Body of pancreas (tissue), 4 donors: ENCODE results near the gene RAB17. TPM values are rescaled to one million over a fixed set of nuclear protein-coding genes. Genes with fewer than 3 reads are reported as not detected.
A peak's percentile ranks its signal among the peaks of the same experiment; 100 is the strongest.

ENCODE experiments used
- ATAC-seq: fragments of 150-250 bp; one replicate; pipeline ENCODE4 v1.9.1; 2016
- DNase-seq, 4 donors: peaks; one replicate each; pipeline ENCODE4 v3.0.0-alpha.2; 2019
- H3K27ac ChIP-seq, 4 donors: fragments of 200-600 bp; sonication (generic); 1 replicate in 3 of 4; 2 replicates in 1 of 4; pipeline versions ENCODE4 v1.5.1 to v1.6.1; 2016 to 2019; ENCODE audit warnings: mild to moderate bottlenecking in 1 of 4, mixed read lengths in 1 of 4, moderate library complexity in 1 of 4
- H3K27me3 ChIP-seq, 2 donors: fragments of 200-600 bp; sonication (generic); one replicate each; pipeline ENCODE4 v1.6.0; 2016; ENCODE audit warnings: mild to moderate bottlenecking in 1 of 2
- H3K36me3 ChIP-seq, 2 donors: fragments of 200-600 bp; sonication (generic); replicated peaks in 1 of 2; 2 replicates each; pipeline ENCODE4 v1.5.1; 2016; ENCODE audit warnings: low read depth in 2 of 2; ENCODE audit not compliant: insufficient read depth in 1 of 2
- H3K4me1 ChIP-seq: fragments of 200-600 bp; sonication (generic); one replicate; pipeline ENCODE4 v1.6.0; 2016
- H3K4me3 ChIP-seq, 2 donors: fragments of 200-600 bp; sonication (generic); 1 replicate in 1 of 2; 2 replicates in 1 of 2; pipeline ENCODE4 v1.5.1; 2016 to 2019
- H3K9me3 ChIP-seq, 3 donors: fragments of 200-600 bp; sonication (generic); 1 replicate in 2 of 3; 2 replicates in 1 of 3; pipeline ENCODE4 v1.5.1; 2016
- POLR2A ChIP-seq, 3 donors: fragments of 450-650 bp; IDR thresholded peaks; one replicate each; pipeline ENCODE4 v1.6.1; 2016; ENCODE audit warnings: antibody characterized with exemption in 3 of 3, mild to moderate bottlenecking in 2 of 3
- WGBS, 2 donors: methylation state at CpG; one replicate each; pipeline ENCODE4 v1.1.5; 2017; 5-methylcytosine and 5-hydroxymethylcytosine counted together
- intact Hi-C: fragments of 100-400 bp; cut with DNase I; formaldehyde crosslinking; loops from one replicate; pipeline ENCODE4 v1.15.1; 2023
- total RNA-seq, 2 donors: library from RNA; depleted of rRNA; stranded (reverse); fragments of >200 nt; gene quantifications; one replicate each; pipeline ENCODE4 v1.1.0, GENCODE V29; 2016
- TF ChIP-seq, protein P1 (sequence below), 7 experiments: fragments of 450-650 bp in 4 of 7; fragments of 200-600 bp in 3 of 7; sonication (generic) in 3 of 7; IDR thresholded peaks; one replicate each; pipeline ENCODE4 v1.5.1; 2016 to 2019; ENCODE audit warnings: antibody characterized with exemption in 7 of 7

RAB17 gene
- total RNA-seq, 2 donors from 2014 or later = 35.3 to 38.9 TPM

DNA sequence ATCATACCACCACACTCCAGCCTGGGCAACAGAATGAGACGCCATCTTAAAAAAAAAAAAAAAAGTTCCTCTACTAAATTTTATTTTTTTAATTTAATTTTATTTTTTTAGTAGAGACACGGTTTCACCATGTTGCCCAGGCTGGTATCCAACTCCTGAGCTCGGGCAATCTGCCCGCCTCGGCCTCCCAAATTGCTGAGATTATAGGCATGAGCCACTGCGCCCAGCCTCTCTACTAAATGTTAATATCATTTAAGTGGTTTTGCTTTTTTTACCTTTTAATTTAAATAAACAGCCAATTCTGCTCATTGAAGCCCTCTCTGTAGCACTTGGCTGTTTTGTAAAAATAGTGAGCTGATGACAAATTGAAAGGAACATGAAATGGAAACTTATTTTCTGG lies 9.2 kb downstream of the RAB17 start:
- DNase-seq = no peak
- no peaks in the 10 kb centered on the region for H3K36me3 ChIP-seq

GRCh38 chr2:237577956-237578870 lies 12.3 kb downstream of the RAB17 start:
- ATAC-seq = no peak
- no peaks in the 10 kb centered on the region for H3K9me3 ChIP-seq
- peaks cover 18% of the 10 kb centered on the region for H3K4me1 ChIP-seq
- no peaks in the 10 kb centered on the region for H3K36me3 ChIP-seq
- 90 to 93% methylated on average over 26 of the region's 26 CpGs for WGBS, 2 donors
- H3K27me3 ChIP-seq = no peaks in the 10 kb centered on the region
- H3K27ac ChIP-seq = no peak overlapping the region
- no peak for TF ChIP-seq POLR2A (IDR thresholded peaks at IDR 0.05)
- TF ChIP-seq, protein P1, sequence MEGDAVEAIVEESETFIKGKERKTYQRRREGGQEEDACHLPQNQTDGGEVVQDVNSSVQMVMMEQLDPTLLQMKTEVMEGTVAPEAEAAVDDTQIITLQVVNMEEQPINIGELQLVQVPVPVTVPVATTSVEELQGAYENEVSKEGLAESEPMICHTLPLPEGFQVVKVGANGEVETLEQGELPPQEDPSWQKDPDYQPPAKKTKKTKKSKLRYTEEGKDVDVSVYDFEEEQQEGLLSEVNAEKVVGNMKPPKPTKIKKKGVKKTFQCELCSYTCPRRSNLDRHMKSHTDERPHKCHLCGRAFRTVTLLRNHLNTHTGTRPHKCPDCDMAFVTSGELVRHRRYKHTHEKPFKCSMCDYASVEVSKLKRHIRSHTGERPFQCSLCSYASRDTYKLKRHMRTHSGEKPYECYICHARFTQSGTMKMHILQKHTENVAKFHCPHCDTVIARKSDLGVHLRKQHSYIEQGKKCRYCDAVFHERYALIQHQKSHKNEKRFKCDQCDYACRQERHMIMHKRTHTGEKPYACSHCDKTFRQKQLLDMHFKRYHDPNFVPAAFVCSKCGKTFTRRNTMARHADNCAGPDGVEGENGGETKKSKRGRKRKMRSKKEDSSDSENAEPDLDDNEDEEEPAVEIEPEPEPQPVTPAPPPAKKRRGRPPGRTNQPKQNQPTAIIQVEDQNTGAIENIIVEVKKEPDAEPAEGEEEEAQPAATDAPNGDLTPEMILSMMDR (IDR thresholded peaks at IDR 0.05) = no peak
- intact Hi-C loops = no loop called here
- no peak for DNase-seq
- H3K4me3 ChIP-seq = no peak overlapping the region

More for the DNA sequence above, 9.2 kb downstream of the RAB17 start:
- Histone ChIP-seq H3K4me3 (no peak overlapping the region), H3K9me3 (no peaks in the 10 kb centered on the region), H3K27ac (peak overlapping the region; percentile 63 to 80 (median 74)), H3K4me1 (peaks cover 22% of the 10 kb centered on the region), H3K27me3 (no peaks in the 10 kb centered on the region)
- whole genome bisulfite sequencing, 2 donors = 90 to 91% methylated on average over 6 of the region's 6 CpGs
- TF ChIP-seq, protein P1 (IDR thresholded peaks at IDR 0.05) = no peak
- TF ChIP-seq POLR2A (IDR thresholded peaks at IDR 0.05) = no peak
- intact Hi-C loops = loop anchor here (10.0 kb wide), 1 partner anchor 163 kb away; no protein-coding TSS in a partner anchor
- no peak for ATAC-seq

GRCh38 chr2:237577458-237577857 lies 13.1 kb downstream of the RAB17 start:
- Histone ChIP-seq H3K27me3 (no peaks in the 10 kb centered on the region), H3K27ac (no peak overlapping the region), H3K36me3 (no peaks in the 10 kb centered on the region), H3K9me3 (no peaks in the 10 kb centered on the region), H3K4me3 (no peak overlapping the region), H3K4me1 (peaks cover 15% of the 10 kb centered on the region)
- TF ChIP-seq, protein P1 (IDR thresholded peaks at IDR 0.05) = no peak
- no peak for TF ChIP-seq POLR2A (IDR thresholded peaks at IDR 0.05)
- no peak for DNase-seq
- 86 to 100% methylated on average over 4 to 10 of the region's 10 CpGs for WGBS, 2 donors
- intact Hi-C loops = no loop called here
- ATAC-seq = no peak

- TF ChIP-seq, protein P1 (IDR thresholded peaks at IDR 0.05) = no peak
- no peak for DNase-seq
- Histone ChIP-seq H3K9me3 (no peaks in the 10 kb centered on the region), H3K4me3 (no peak overlapping the region), H3K27me3 (no peaks in the 10 kb centered on the region), H3K27ac (no peak overlapping the region), H3K4me1 (peaks cover 15% of the 10 kb centered on the region), H3K36me3 (no peaks in the 10 kb centered on the region)
- ATAC-seq = no peak
- intact Hi-C loops = no loop called here
- WGBS, 2 donors = 89 to 95% methylated on average over 9 of the region's 9 CpGs
Measured at GRCh38 chr2:237576974-237577373, 13.6 kb downstream of the RAB17 start.
